Stimulated activated CD8-positive, alpha-beta memory T cell treated with anti-CD3 and anti-CD28 coated beads, Interleukin-7, amount 100 ng/mL, for 4 hours (primary cell): ENCODE measurements around the gene LTB4R2.

ENCODE experiments used
- DNase-seq, 2 donors: peaks; one replicate each; pipeline ENCODE4 v3.0.0-alpha.2; 2020; ENCODE audit warnings: low read depth in 2 of 2

Gene LTB4R2

DNA sequence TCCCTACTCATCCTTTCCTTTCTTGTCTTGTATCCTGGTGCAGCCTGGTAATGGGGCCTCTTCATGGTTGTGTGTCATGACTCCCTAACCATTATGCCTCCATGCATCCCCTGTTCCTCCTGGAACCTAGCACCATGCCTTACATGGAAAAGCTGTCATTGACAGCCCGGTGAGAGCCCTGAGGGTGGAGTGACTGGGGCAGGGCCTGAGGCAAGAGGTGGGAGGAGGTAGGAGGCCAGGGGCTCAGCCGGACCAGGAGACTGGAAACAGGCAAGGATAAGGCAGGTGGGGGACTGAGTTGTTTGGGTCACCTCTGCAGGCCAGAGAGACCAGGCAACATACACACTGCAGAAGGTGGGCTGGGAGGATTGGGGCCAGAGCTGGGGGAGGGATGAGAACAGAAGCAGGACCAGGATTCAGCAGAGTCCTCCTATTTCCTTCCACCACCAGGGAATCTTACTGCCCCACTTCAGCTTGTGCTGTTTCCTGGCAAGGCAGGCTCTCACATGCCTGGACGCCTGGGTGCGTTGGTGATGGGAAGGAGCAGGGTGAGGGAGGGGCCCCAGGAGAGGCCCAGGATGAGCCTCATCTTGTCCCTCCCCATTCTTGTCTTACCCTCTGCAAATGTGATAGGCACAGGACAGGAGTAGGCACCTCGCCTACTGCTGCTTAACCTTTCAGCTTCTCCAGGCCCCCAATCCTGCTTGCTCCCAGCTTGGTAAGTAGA is at the start of gene LTB4R2:
Gene LTB4R2 (plus strand): TSS at position 603 of the 727 bp plus-strand sequence. CDS start 525 bp downstream, outside the sequence.
- DNase-seq, result no peak

- DNase-seq, result no peak
Measured at GRCh38 chr14:24260780-24261157, 49.2 kb upstream of the LTB4R2 start.

- no peak for DNase-seq
Measured at GRCh38 chr14:24261256-24261968, 48.5 kb upstream of the LTB4R2 start.

DNA sequence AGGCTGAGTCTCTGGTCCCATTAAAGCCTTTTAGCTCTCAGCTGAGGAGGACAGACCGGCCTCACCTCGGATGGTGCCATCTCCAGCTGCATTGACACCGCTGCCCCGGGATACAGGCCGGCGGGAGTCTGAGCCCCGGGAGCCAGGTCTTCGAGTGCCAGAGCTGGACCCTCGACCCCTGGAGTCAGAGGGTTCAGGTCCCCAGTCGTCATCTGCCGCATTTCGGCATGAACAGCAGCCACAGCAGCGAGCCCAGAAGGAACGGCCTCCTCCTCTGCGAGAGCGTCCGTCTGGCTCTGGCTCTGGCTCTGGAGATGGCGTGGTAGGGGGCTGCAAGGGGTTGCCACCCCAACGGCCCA is 48.0 kb upstream of the LTB4R2 start:
- DNase-seq, result no peak

GRCh38 chr14:24262821-24263733 is 46.9 kb upstream of the LTB4R2 start, which contains the start of gene TGM1:
TGM1 (minus strand) TSS chr14:24263177; CDS start chr14:24262352, 825 bp downstream.
- DNase-seq, result no peak

- no peak for DNase-seq
Measured at GRCh38 chr14:24263848-24264247, 46.1 kb upstream of the LTB4R2 start.

DNA sequence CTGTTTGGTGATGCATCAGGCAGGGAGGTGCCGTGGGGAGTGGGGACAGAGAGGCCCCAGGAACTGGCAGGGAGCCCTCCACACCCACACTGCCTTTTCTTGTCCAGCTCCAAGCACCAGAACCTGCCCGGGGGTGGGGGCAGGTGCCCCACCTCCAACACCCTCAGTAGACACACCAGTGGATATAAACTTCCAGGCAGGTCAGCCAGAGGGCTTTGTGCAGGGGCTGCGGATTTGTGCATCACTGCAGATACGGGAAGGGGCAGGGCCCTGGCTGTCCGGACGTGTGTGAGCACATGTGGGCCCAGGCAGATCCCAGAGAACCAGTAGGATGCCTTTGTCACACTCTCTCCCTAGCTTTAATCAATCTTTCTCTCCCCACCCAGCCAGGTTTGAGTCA is 45.6 kb upstream of the LTB4R2 start:
- DNase-seq, result no peak

DNA sequence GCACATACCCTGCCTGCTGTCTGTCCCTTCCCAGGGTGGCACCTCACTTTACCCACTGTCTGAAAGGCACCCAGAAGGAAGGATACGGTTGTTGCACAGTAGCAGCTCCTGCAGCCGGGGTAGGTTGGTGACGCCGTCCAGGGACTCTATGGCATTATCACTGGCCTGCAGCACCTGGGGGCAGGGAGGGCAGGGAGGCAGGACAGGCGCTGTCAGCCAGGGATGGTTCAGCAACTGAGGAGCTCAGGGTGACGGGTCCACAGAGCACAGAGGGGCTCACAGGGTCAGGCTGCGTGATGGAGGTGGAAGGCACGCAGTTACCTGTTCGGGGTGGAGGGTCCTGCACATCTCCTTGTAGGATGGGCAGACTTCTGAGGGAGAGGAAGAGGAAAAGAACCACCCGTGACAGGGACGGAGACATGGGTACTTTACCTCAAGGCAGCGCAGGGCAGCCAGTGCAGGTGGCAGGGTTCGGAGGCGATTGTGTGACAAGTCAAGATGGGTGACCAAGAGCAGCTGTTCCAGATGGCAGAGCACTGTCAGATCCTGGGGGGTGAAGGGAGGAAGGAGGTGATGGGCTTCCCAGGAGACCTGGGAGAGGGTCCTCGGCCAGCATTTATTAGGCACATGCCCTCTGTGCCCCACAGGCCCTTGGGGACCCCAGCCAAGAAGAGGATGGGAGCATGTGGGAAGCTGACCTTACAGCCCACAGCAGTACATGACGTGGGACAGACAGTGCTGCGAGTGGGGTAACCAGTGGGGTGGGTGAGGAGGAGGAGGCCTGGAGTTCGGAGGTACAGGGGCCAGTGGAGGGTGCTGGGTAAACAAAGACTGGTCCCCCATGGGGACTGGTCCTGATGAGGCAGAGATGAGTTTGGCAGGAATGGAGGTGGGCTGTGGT is 43.3 kb upstream of the LTB4R2 start:
- no peak for DNase-seq

DNA sequence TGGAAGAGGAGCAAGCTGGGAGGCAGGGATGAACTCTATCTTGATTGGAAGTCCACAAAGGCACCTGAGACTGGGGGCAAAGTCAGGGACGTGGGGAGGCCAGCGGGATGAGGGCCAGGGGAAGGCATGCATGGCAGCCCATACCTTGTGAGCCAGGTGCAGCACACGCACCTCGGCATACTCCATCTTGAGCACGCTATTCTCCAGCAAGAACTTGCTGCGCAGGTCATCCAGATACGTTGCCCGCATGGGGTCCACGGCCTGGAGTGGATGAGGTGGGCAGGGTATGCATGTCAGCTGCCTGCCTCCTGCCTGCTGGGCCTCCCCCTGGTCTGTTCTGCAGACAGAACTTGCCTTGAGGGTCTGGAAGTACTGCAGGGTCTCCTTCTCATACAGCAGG is 42.4 kb upstream of the LTB4R2 start:
- DNase-seq, result no peak

GRCh38 chr14:24268225-24268624 is 41.7 kb upstream of the LTB4R2 start:
- no peak for DNase-seq

DNA sequence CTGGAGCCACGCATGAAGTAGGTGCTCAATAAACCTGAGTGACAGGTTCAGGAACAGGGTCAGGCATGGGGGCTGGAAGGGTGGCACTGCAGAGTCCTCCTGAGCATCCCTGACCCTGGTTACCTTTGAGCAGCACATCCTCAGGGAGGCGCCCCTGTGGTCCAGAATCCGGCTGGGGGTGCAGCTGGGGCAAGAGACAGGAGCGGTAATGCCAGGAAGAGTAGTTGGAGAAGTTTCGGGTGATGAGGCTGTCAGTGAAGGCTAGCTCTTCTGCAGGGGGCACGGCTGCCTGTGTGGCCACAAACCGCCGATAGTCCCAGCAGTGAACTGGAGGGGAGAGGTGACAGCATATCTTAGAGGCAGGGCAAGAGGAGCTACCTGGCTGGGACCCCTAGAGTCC is 40.6 kb upstream of the LTB4R2 start:
- DNase-seq, result no peak

DNA sequence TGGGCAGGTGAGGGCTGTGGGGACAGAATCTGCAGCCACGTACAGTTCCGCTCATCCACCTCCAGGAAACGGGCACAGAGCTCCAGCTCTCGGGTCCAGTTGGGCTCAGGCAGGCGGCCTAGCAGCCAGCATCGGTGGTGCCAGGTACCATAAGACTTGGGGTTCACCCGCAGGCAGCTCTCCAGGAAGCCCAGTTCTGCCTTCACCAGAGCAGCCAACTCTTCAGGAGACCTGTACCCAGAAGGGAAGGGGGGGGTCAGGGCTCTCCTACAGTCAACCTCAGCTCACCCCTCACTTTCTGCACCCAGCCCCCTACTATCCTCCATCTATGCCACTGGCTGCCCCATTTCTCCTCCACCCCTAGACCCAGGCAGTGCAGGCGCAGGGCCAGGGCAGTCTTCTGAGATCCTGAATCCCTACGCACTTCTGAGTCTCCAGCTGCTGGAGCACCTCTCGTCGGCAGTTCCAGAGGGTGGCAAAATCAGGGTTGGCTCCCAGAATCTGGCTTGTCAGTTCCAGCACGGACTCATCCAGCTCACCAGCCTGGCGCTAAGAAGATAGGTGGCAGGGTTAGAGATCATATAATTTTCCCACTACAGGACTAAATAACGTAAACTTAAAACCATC is 39.9 kb upstream of the LTB4R2 start:
- no peak for DNase-seq

DNA sequence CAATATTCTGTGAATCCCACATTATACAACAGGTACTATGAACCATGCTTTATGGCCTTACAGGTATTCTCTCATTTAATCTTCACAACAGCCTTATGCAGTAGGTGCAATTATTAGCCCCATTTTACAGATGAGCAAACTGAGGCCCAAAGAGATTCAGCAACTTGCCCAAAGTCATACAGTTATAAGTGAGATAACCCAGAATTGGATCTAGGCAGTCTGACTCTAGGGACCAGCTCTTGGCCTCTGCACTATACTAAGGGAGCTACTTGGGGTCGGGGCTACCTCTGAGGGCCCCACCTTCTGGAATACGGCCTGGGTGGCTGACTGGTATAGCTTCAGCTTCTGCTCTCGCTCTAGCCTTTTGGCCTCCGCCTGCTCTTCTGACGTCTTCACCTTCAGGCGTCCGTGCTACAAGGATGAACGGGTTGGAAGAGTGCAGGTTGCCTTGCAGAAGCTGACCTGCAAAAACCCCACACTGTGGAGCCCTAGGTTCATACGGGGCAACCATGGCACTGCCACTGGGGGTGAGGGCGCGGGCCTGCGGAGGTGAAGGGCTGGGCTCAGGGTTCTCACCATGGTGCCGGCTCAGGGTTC is 39.3 kb upstream of the LTB4R2 start:
- no peak for DNase-seq

- DNase-seq, result peak; percentile 82 to 90
Measured at GRCh38 chr14:24271134-24271833, 38.7 kb upstream of the LTB4R2 start, which contains the start of gene RABGGTA. RABGGTA (minus strand) TSS chr14:24271597; CDS start chr14:24271115, 482 bp downstream.

DNA sequence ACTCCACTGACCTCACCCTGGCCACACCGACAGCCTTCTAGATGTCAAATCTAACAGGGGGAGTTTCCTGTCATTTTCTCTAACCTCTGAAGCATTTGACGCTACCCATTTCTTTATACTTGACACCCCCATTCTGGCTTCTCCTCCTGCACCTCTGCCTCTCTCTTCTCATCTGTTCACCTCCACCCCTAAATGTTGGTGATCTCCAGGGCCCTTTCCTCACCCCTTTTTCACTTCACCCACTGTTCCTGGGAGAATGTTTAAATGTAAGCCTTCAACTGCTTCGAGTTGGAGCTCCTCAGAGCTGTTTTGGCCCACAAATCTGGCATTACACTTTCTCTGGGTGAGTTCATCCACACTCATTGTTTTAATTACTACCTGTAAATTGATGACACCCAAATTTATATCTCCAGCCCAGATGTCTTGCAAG is 38.1 kb upstream of the LTB4R2 start:
- DNase-seq, result no peak

GRCh38 chr14:24272467-24272866 is 37.5 kb upstream of the LTB4R2 start:
- DNase-seq, result no peak

DNA sequence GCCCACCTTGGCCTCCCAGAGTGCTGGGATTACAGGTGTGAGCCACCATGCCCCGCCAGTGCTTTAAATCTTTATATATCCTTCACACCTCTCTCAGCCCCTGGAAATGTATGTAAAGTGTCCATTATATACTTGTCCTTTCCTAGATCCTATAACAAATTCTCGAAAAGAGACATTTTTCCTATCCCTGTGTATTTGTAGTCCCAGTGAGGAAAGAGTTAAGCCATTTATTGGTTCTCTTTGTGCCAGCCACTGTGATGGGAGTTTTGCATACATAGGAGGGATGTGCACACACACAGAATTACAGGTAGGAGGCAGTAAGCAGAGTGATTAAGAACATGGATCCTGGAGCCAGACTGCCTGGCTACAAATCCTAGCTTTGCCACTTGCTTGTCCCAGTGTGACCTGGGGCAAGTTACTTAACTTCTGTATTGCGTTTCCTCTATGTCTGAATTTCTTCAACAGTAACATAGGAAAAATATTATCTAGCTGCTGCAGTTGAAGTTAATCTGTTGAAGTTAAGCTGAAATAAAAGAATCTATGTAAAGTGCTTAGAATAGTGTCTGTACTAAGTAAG is 36.4 kb upstream of the LTB4R2 start:
- no peak for DNase-seq

GRCh38 chr14:24274101-24274543 is 35.8 kb upstream of the LTB4R2 start:
- DNase-seq, result peak in 1 of 2 donors; percentile 20

- no peak for DNase-seq
Measured at GRCh38 chr14:24277071-24277470, 32.9 kb upstream of the LTB4R2 start.
